ENCODE results near the gene LCN12. TPM values are rescaled to one million over a fixed set of nuclear protein-coding genes. Genes with fewer than 3 reads are reported as not detected.

Gene LCN12
- total and polyA plus RNA-seq, 7 donors: 1.2 to 3.0 TPM; not detected in 5

GRCh38 chr9:136969774-136970173, 17.7 kb downstream of the LCN12 start:
- 72 to 84% methylated on average over 5 of the region's 5 CpGs for WGBS, 2 donors
- Histone ChIP-seq H3K27ac (no peak overlapping the region), H3K27me3 (peaks cover 0 to 21% (median 0%) of the 10 kb centered on the region in 3 donors), H3K4me3 (no peak overlapping the region), H3K4me1 (peaks cover 0 to 5% (median 3%) of the 10 kb centered on the region in 4 donors), H3K9me3 (no peaks in the 10 kb centered on the region), H3K36me3 (no peaks in the 10 kb centered on the region)
- TF ChIP-seq EP300 (IDR thresholded peaks at IDR 0.05) (no peak), POLR2A (IDR thresholded peaks at IDR 0.05) (no peak)
- DNase-seq: no peak
- intact Hi-C loops (cut with DNase I): no loop called here

- Histone ChIP-seq H3K27ac (no peak overlapping the region), H3K27me3 (peaks cover 0 to 21% (median 0%) of the 10 kb centered on the region in 3 donors), H3K9me3 (no peaks in the 10 kb centered on the region), H3K36me3 (no peaks in the 10 kb centered on the region), H3K4me3 (no peak overlapping the region), H3K4me1 (peaks cover 0 to 5% (median 3%) of the 10 kb centered on the region in 4 donors)
- intact Hi-C loops (cut with DNase I): no loop called here
- TF ChIP-seq POLR2AphosphoS5 (IDR thresholded peaks at IDR 0.05): no peak
- WGBS, 2 donors: 83 to 86% methylated on average over 11 of the region's 11 CpGs
- DNase-seq: no peak
Observed at GRCh38 chr9:136970361-136970760, 18.3 kb downstream of the LCN12 start.

GRCh38 chr9:136971746-136972145, 19.7 kb downstream of the LCN12 start:
- WGBS, 2 donors: 84 to 85% methylated on average over 14 of the region's 14 CpGs
- H3K4me3 ChIP-seq: no peak overlapping the region
- H3K27ac ChIP-seq: no peak overlapping the region
- H3K27me3 ChIP-seq: peaks cover 0 to 13% (median 0%) of the 10 kb centered on the region in 3 donors
- no peaks in the 10 kb centered on the region for H3K4me1 ChIP-seq
- TF ChIP-seq CTCF (IDR thresholded peaks at IDR 0.05) (no peak), EP300 (IDR thresholded peaks at IDR 0.05) (no peak), POLR2A (IDR thresholded peaks at IDR 0.05) (no peak), POLR2AphosphoS5 (IDR thresholded peaks at IDR 0.05) (no peak)
- DNase-seq: no peak
- intact Hi-C loops (cut with DNase I): no loop called here
- no peaks in the 10 kb centered on the region for H3K9me3 ChIP-seq
- H3K36me3 ChIP-seq: no peaks in the 10 kb centered on the region

GRCh38 chr9:136972335-136972734, 20.3 kb downstream of the LCN12 start:
- no peak overlapping the region for H3K4me3 ChIP-seq
- peaks cover 0 to 3% (median 1%) of the 10 kb centered on the region in 4 donors for H3K4me1 ChIP-seq
- no peaks in the 10 kb centered on the region for H3K36me3 ChIP-seq
- no peaks in the 10 kb centered on the region for H3K9me3 ChIP-seq
- TF ChIP-seq POLR2AphosphoS5 (IDR thresholded peaks at IDR 0.05): no peak
- TF ChIP-seq POLR2A (IDR thresholded peaks at IDR 0.05): no peak
- no peak for TF ChIP-seq CTCF (IDR thresholded peaks at IDR 0.05)
- no peak for TF ChIP-seq EP300 (IDR thresholded peaks at IDR 0.05)
- peaks cover 0 to 13% (median 0%) of the 10 kb centered on the region in 3 donors for H3K27me3 ChIP-seq
- no peak overlapping the region for H3K27ac ChIP-seq
- intact Hi-C loops (cut with DNase I): no loop called here
- no peak for DNase-seq
- 80 to 86% methylated on average over 11 of the region's 11 CpGs for WGBS, 2 donors

GRCh38 chr9:136972743-136973142, 20.7 kb downstream of the LCN12 start:
- intact Hi-C loops (cut with DNase I): no loop called here
- Histone ChIP-seq H3K4me3 (no peak overlapping the region), H3K9me3 (no peaks in the 10 kb centered on the region), H3K27me3 (peaks cover 0 to 13% (median 4%) of the 10 kb centered on the region in 3 donors), H3K4me1 (peaks cover 0 to 7% (median 6%) of the 10 kb centered on the region in 4 donors), H3K27ac (no peak overlapping the region), H3K36me3 (no peaks in the 10 kb centered on the region)
- no peak for TF ChIP-seq CTCF (IDR thresholded peaks at IDR 0.05)
- TF ChIP-seq EP300 (IDR thresholded peaks at IDR 0.05): no peak
- no peak for TF ChIP-seq POLR2A (IDR thresholded peaks at IDR 0.05)
- TF ChIP-seq POLR2AphosphoS5 (IDR thresholded peaks at IDR 0.05): no peak
- WGBS, 2 donors: 54 to 70% methylated on average over 13 of the region's 13 CpGs
- no peak for DNase-seq
